HCT116 (cell line): ENCODE measurements around the gene IRAK4. TPM values are rescaled to one million over a fixed set of nuclear protein-coding genes. Genes with fewer than 3 reads are reported as not detected.

ENCODE experiments used
- ATAC-seq: fragments of 200-7000 bp; cut with Tn5 transposase; 2 replicates; pipeline ENCODE4 v1.9.1; 2020; ENCODE audit warnings: mild to moderate bottlenecking, moderate library complexity
- BruUV-seq: library from RNA; stranded (reverse); fragments of 400-500 nt; replicated peaks from 2 replicates; lab custom pipeline; 2021; lab: Mats Ljungman, UMichigan
- CTCF ChIA-PET: fragments of 300-600 bp; sonication (Branson Sonifier 250); formaldehyde crosslinking; loops from one replicate; lab custom pipeline; 2021; ENCODE audit warnings: antibody characterized with exemption; lab: Charles Lee
- POLR2A ChIA-PET: fragments of 300-600, 350-600 bp; sonication (Branson Sonifier 250); formaldehyde crosslinking; loops from one replicate; lab custom pipeline; 2021; ENCODE audit warnings: antibody characterized with exemption; lab: Charles Lee
- RAD21 ChIA-PET, 2 experiments: fragments of 300-600 bp; sonication (Branson Sonifier 250); formaldehyde crosslinking; loops; one replicate each; lab custom pipeline; 2023; ENCODE audit warnings: low total read pairs in 2 of 2; ENCODE audit not compliant: uncharacterized antibody in 2 of 2, unreplicated experiment in 2 of 2, low non-redundant PET in 1 of 2; lab: Charles Lee
- DNase-seq: peaks from one replicate; pipeline ENCODE4 v3.0.0-alpha.2; 2010; ENCODE audit warnings: low read depth, low spot score
- H2AFZ ChIP-seq: fragments of 200-600 bp; shearing (Covaris generic), sonication (generic); 2 replicates; pipeline ENCODE4 v1.6.1; 2017; ENCODE audit warnings: low read depth, mixed run types, mixed read lengths, antibody characterized with exemption, low read length; ENCODE audit not compliant: poor library complexity, severe bottlenecking
- H3K27ac ChIP-seq: 2 replicates; pipeline ENCODE4 v1.5.1; 2012; ENCODE audit warnings: low read depth, low read length
- H3K27me3 ChIP-seq: fragments of 200-600 bp; sonication (generic); 2 replicates; pipeline ENCODE4 v1.6.1; 2016; ENCODE audit warnings: mixed run types, low read length, mixed read lengths; ENCODE audit not compliant: insufficient read depth
- H3K36me3 ChIP-seq, 2 experiments: fragments of 200-500 bp in 1 of 2; fragments of 200-600 bp in 1 of 2; sonication (Bioruptor generic) in 1 of 2; sonication (generic) in 1 of 2; 2 replicates each; pipeline versions ENCODE4 v1.5.1 to v1.6.1; 2014 to 2016; ENCODE audit warnings: low read length in 2 of 2, inconsistent platforms in 1 of 2, mixed read lengths in 1 of 2, mixed run types in 1 of 2; ENCODE audit not compliant: insufficient read depth in 2 of 2, control insufficient read depth in 1 of 2
- H3K4me1 ChIP-seq, 2 experiments: fragments of 200-600 bp in 1 of 2; sonication (generic) in 1 of 2; 2 replicates each; pipeline versions ENCODE4 v1.5.1 to v1.6.1; 2012 to 2017; ENCODE audit warnings: low read length in 2 of 2, inconsistent platforms in 1 of 2, mild to moderate bottlenecking in 1 of 2, mixed read lengths in 1 of 2, mixed run types in 1 of 2, moderate library complexity in 1 of 2; ENCODE audit not compliant: insufficient read depth in 2 of 2, control insufficient read depth in 1 of 2
- H3K4me2 ChIP-seq: fragments of 200-600 bp; sonication (generic); 2 replicates; pipeline ENCODE4 v1.6.1; 2017; ENCODE audit warnings: mixed run types, low read length, mixed read lengths
- H3K4me3 ChIP-seq, 2 experiments: fragments of 200-600 bp in 1 of 2; sonication (generic) in 1 of 2; replicated peaks in 1 of 2; 2 replicates each; pipeline ENCODE4 v1.5.1; 2011 to 2016; ENCODE audit warnings: low read length in 2 of 2, control low read depth in 1 of 2, low read depth in 1 of 2, mild to moderate bottlenecking in 1 of 2, mixed read lengths in 1 of 2, mixed run types in 1 of 2
- H3K79me2 ChIP-seq: fragments of 200-600 bp; sonication (generic); 2 replicates; pipeline ENCODE4 v1.6.1; 2017; ENCODE audit warnings: mild to moderate bottlenecking, mixed run types, low read length, moderate library complexity, mixed read lengths; ENCODE audit not compliant: insufficient read depth
- H3K9ac ChIP-seq: fragments of 200-600 bp; sonication (generic); 2 replicates; pipeline ENCODE4 v1.6.1; 2016; ENCODE audit warnings: low read length, mixed read lengths
- H3K9me2 ChIP-seq: fragments of 200-600 bp; sonication (generic), shearing (Covaris generic); 2 replicates; pipeline ENCODE4 v1.6.1; 2017; ENCODE audit warnings: mixed run types, mild to moderate bottlenecking, moderate library complexity; ENCODE audit not compliant: insufficient read depth
- H3K9me3 ChIP-seq, 2 experiments: fragments of 200-500 bp in 1 of 2; fragments of 200-600 bp in 1 of 2; sonication (Bioruptor generic) in 1 of 2; sonication (generic) in 1 of 2; 2 replicates each; pipeline ENCODE4 v1.6.1; 2014 to 2017; ENCODE audit warnings: low read length in 2 of 2, mixed read lengths in 2 of 2, inconsistent platforms in 1 of 2, low read depth in 1 of 2, mild to moderate bottlenecking in 1 of 2, mixed run types in 1 of 2, moderate library complexity in 1 of 2; ENCODE audit not compliant: control insufficient read depth in 1 of 2, insufficient read depth in 1 of 2
- H4K20me1 ChIP-seq: fragments of 200-600 bp; sonication (generic), shearing (Covaris generic); 2 replicates; pipeline ENCODE4 v1.6.1; 2017; ENCODE audit warnings: mixed run types, mild to moderate bottlenecking, moderate library complexity; ENCODE audit not compliant: insufficient read depth
- CBX3 ChIP-seq: IDR thresholded peaks from 2 replicates; pipeline ENCODE4 v1.6.1; 2012; ENCODE audit warnings: low read depth
- EGR1 ChIP-seq: IDR thresholded peaks from 2 replicates; pipeline ENCODE4 v1.6.1; 2012; ENCODE audit warnings: low read depth
- ELF1 ChIP-seq: IDR thresholded peaks from 2 replicates; pipeline ENCODE4 v1.6.1; 2012; ENCODE audit warnings: low read depth, borderline replicate concordance
- FOSL1 ChIP-seq: IDR thresholded peaks from 2 replicates; pipeline ENCODE4 v1.6.1; 2012; ENCODE audit warnings: low read depth
- JUND ChIP-seq: IDR thresholded peaks from 2 replicates; pipeline ENCODE4 v1.6.1; 2012
- RAD21 ChIP-seq: IDR thresholded peaks from 2 replicates; pipeline ENCODE4 v1.6.1; 2012; ENCODE audit warnings: low read depth, mild to moderate bottlenecking
- SIN3A ChIP-seq: IDR thresholded peaks from 2 replicates; pipeline ENCODE4 v1.6.1; 2012; ENCODE audit warnings: low read depth
- SP1 ChIP-seq: IDR thresholded peaks from 2 replicates; pipeline ENCODE4 v1.6.1; 2012; ENCODE audit warnings: low read depth
- SRF ChIP-seq: IDR thresholded peaks from 2 replicates; pipeline ENCODE4 v1.6.1; 2012; ENCODE audit warnings: low read depth
- TCF7L2 ChIP-seq: IDR thresholded peaks from 2 replicates; pipeline ENCODE4 v1.7.0; 2011; ENCODE audit warnings: borderline replicate concordance, inconsistent platforms; ENCODE audit not compliant: insufficient read depth, insufficient read length; ENCODE audit errors: extremely low read depth
- YY1 ChIP-seq: IDR thresholded peaks from 2 replicates; pipeline ENCODE4 v1.6.1; 2011; ENCODE audit warnings: low read length, low read depth, moderate library complexity, mild to moderate bottlenecking; ENCODE audit not compliant: insufficient replicate concordance; ENCODE audit errors: extremely low read depth
- intact Hi-C: fragments of 100-400 bp; cut with micrococcal nuclease; formaldehyde crosslinking; loops from 2 replicates; pipeline ENCODE4 v1.10.0; 2022
- total RNA-seq: library from RNA; stranded (reverse); gene quantifications from one replicate; pipeline ENCODE4 v1.2.1, GENCODE V29; 2021; ENCODE audit not compliant: unreplicated experiment
- TF ChIP-seq, protein P1 (sequence below): IDR thresholded peaks from 2 replicates; pipeline ENCODE4 v1.6.1; 2012; ENCODE audit warnings: low read depth
- TF ChIP-seq, protein P2 (sequence below): IDR thresholded peaks from 2 replicates; pipeline ENCODE4 v1.6.1; 2012
- TF ChIP-seq, protein P3 (sequence below): IDR thresholded peaks from 2 replicates; pipeline ENCODE4 v1.6.1; 2012

The IRAK4 gene
- total RNA-seq, 1 experiment from 2014 or later, result 6.9 TPM

DNA sequence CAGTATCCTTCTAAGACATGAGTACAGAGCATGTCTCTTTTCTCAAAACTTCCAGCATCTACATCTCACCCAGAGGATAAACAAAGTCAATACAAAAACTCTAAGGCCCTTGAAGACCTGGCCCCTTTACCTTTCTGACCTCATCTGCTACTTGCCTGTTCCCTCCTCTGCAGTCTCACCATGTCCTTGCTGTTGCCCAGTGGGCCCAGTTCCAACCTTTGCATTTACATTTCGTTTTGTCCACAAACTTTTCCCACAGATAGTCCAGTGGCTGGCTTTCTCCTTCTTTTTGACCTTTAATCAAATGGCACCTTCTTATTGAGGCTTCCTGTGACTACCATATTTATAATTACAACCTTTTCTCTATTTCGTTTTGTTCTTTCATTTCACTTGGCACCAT, 1.6 kb downstream of the IRAK4 start:
- no peaks in the 10 kb centered on the region for H3K27me3 ChIP-seq
- H3K9ac ChIP-seq, result no peak overlapping the region
- ATAC-seq (no peak), DNase-seq (no peak)
- peaks cover 6 to 18% of the 10 kb centered on the region in 2 experiments; a peak in 3 of 4 replicates for H3K4me1 ChIP-seq
- H4K20me1 ChIP-seq, result no peaks in the 10 kb centered on the region
- peak overlapping the region; percentile 86 for H3K4me2 ChIP-seq
- POLR2A ChIA-PET, result no interaction called here
- no peaks in the 10 kb centered on the region for H3K9me2 ChIP-seq
- H3K79me2 ChIP-seq, result peaks cover 9% of the 10 kb centered on the region
- intact Hi-C loops, result no loop called here
- RAD21 ChIA-PET, result no interaction called here
- no TSS peak for BruUV-seq
- no peaks in the 10 kb centered on the region for H3K9me3 ChIP-seq
- H3K4me3 ChIP-seq, result no peak overlapping the region
- no peak for TF ChIP-seq SIN3A
- TF ChIP-seq, protein P1, sequence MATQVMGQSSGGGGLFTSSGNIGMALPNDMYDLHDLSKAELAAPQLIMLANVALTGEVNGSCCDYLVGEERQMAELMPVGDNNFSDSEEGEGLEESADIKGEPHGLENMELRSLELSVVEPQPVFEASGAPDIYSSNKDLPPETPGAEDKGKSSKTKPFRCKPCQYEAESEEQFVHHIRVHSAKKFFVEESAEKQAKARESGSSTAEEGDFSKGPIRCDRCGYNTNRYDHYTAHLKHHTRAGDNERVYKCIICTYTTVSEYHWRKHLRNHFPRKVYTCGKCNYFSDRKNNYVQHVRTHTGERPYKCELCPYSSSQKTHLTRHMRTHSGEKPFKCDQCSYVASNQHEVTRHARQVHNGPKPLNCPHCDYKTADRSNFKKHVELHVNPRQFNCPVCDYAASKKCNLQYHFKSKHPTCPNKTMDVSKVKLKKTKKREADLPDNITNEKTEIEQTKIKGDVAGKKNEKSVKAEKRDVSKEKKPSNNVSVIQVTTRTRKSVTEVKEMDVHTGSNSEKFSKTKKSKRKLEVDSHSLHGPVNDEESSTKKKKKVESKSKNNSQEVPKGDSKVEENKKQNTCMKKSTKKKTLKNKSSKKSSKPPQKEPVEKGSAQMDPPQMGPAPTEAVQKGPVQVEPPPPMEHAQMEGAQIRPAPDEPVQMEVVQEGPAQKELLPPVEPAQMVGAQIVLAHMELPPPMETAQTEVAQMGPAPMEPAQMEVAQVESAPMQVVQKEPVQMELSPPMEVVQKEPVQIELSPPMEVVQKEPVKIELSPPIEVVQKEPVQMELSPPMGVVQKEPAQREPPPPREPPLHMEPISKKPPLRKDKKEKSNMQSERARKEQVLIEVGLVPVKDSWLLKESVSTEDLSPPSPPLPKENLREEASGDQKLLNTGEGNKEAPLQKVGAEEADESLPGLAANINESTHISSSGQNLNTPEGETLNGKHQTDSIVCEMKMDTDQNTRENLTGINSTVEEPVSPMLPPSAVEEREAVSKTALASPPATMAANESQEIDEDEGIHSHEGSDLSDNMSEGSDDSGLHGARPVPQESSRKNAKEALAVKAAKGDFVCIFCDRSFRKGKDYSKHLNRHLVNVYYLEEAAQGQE, result no peak
- TF ChIP-seq FOSL1, result no peak
- no peak for TF ChIP-seq YY1
- TF ChIP-seq EGR1, result no peak
- TF ChIP-seq SRF, result no peak
- H3K36me3 ChIP-seq, result no peaks in the 10 kb centered on the region
- H2AFZ ChIP-seq, result no peak overlapping the region
- H3K27ac ChIP-seq, result no peak overlapping the region
- CTCF ChIA-PET, result no interaction called here

DNA sequence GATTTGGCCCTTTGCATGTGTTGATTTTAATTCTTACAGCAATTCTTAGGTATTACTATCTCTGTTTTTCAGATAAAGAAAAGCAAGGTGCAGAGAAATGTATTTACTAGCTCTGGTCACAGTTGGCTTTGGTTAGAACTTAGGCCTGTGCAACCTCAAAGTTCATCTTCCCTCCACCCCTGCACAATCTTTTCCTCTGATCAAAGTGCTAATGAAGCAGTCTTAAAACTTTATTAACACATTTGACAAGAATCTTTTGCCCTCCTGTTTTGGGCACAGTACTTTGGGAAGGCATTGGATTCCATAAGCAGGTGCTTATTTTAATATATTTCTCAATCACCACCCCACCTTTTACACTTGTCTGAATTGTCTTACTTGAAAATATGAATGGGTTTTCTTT, 2.7 kb downstream of the IRAK4 start:
- intact Hi-C loops, result no loop called here
- RAD21 ChIA-PET, result no interaction called here
- H3K4me1 ChIP-seq, result peaks cover 6 to 18% of the 10 kb centered on the region in 2 experiments; a peak in 3 of 4 replicates
- H4K20me1 ChIP-seq, result no peaks in the 10 kb centered on the region
- POLR2A ChIA-PET, result no interaction called here
- H3K79me2 ChIP-seq, result peaks cover 9% of the 10 kb centered on the region
- no TSS peak for BruUV-seq
- no peaks in the 10 kb centered on the region for H3K9me2 ChIP-seq
- H2AFZ ChIP-seq, result no peak overlapping the region
- ATAC-seq, result no peak
- H3K27ac ChIP-seq, result no peak overlapping the region
- H3K36me3 ChIP-seq, result no peaks in the 10 kb centered on the region
- CTCF ChIA-PET, result no interaction called here
- no peak overlapping the region for H3K9ac ChIP-seq
- H3K4me3 ChIP-seq, result no peak overlapping the region
- no peak overlapping the region for H3K4me2 ChIP-seq
- DNase-seq, result no peak
- no peaks in the 10 kb centered on the region for H3K27me3 ChIP-seq
- H3K9me3 ChIP-seq, result no peaks in the 10 kb centered on the region
- no peak for TF ChIP-seq TCF7L2
- no peak for TF ChIP-seq JUND
- TF ChIP-seq CBX3, result no peak
- TF ChIP-seq, protein P2, sequence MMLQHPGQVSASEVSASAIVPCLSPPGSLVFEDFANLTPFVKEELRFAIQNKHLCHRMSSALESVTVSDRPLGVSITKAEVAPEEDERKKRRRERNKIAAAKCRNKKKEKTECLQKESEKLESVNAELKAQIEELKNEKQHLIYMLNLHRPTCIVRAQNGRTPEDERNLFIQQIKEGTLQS, result no peak
- TF ChIP-seq RAD21, result no peak
- no peak for TF ChIP-seq SRF
- TF ChIP-seq, protein P1, result no peak
- TF ChIP-seq, protein P3, sequence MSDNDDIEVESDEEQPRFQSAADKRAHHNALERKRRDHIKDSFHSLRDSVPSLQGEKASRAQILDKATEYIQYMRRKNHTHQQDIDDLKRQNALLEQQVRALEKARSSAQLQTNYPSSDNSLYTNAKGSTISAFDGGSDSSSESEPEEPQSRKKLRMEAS, result no peak
- no peak for TF ChIP-seq SP1
- TF ChIP-seq YY1, result no peak
- no peak for TF ChIP-seq ELF1
